Prostate gland (tissue), 2 donors: ENCODE measurements around the gene UPK1A.

ENCODE experiments used
- POLR2A ChIP-seq: fragments of 450-650 bp; IDR thresholded peaks from one replicate; pipeline ENCODE4 v1.6.1; 2016; ENCODE audit warnings: antibody characterized with exemption, mild to moderate bottlenecking
- TF ChIP-seq, protein P1 (sequence below), 4 experiments: fragments of 200-600 bp in 2 of 4; fragments of 450-650 bp in 2 of 4; sonication (generic) in 2 of 4; IDR thresholded peaks; 1 replicate in 3 of 4; 2 replicates in 1 of 4; pipeline ENCODE4 v1.5.1; 2016 to 2019; ENCODE audit warnings: antibody characterized with exemption in 4 of 4, mild to moderate bottlenecking in 2 of 4, moderate library complexity in 2 of 4

DNA sequence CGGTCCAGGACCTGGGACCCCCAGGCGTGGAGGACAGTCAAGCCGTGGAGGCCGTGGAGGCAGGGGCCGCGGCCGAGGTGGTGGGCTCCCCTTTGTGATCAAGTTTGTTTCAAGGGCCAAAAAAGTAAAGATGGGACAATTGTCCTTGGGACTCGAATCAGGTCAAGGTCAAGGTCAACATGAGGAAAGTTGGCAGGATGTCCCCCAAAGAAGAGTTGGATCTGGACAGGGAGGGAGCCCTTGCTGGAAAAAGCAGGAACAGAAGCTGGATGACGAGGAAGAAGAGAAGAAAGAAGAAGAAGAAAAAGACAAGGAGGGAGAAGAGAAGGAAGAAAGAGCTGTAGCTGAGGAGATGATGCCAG, 53.8 kb downstream of the UPK1A start:
- TF ChIP-seq, protein P1, sequence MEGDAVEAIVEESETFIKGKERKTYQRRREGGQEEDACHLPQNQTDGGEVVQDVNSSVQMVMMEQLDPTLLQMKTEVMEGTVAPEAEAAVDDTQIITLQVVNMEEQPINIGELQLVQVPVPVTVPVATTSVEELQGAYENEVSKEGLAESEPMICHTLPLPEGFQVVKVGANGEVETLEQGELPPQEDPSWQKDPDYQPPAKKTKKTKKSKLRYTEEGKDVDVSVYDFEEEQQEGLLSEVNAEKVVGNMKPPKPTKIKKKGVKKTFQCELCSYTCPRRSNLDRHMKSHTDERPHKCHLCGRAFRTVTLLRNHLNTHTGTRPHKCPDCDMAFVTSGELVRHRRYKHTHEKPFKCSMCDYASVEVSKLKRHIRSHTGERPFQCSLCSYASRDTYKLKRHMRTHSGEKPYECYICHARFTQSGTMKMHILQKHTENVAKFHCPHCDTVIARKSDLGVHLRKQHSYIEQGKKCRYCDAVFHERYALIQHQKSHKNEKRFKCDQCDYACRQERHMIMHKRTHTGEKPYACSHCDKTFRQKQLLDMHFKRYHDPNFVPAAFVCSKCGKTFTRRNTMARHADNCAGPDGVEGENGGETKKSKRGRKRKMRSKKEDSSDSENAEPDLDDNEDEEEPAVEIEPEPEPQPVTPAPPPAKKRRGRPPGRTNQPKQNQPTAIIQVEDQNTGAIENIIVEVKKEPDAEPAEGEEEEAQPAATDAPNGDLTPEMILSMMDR (IDR thresholded peaks at IDR 0.05) = no peak
- no peak for TF ChIP-seq POLR2A
